Neural crest cell (in vitro differentiated cells): ENCODE data around the gene ZNF526. TPM values are rescaled to one million over a fixed set of nuclear protein-coding genes. Genes with fewer than 3 reads are reported as not detected.

Experiments
- DNase-seq: peaks from one replicate; pipeline ENCODE4 v3.0.0; 2021; ENCODE audit warnings: low read depth, mixed read lengths, low spot score
- H3K27ac Mint-ChIP-seq: one replicate; pipeline ENCODE4 v1.8.0; 2021; ENCODE audit warnings: mild to moderate bottlenecking, mixed read lengths; ENCODE audit not compliant: unreplicated experiment
- H3K27me3 Mint-ChIP-seq: 2 replicates; pipeline ENCODE4 v1.8.0; 2021; ENCODE audit warnings: low read depth, mild to moderate bottlenecking, mixed read lengths
- H3K36me3 Mint-ChIP-seq: 2 replicates; pipeline ENCODE4 v1.8.0; 2021; ENCODE audit warnings: low read depth, mild to moderate bottlenecking, mixed read lengths
- H3K4me1 Mint-ChIP-seq: 2 replicates; pipeline ENCODE4 v1.8.0; 2021; ENCODE audit warnings: mixed read lengths
- H3K4me3 Mint-ChIP-seq: one replicate; pipeline ENCODE4 v1.8.0; 2021; ENCODE audit warnings: mild to moderate bottlenecking, mixed read lengths
- H3K9me3 Mint-ChIP-seq: 2 replicates; pipeline ENCODE4 v1.8.0; 2021; ENCODE audit warnings: mixed read lengths
- total RNA-seq: library from RNA; stranded (reverse); gene quantifications from 2 replicates; pipeline ENCODE4 v1.2.1, GENCODE V29; 2021
- TF ChIP-seq, protein P1 (sequence below): fragments of 200-600 bp; sonication (generic); conservative IDR thresholded peaks from 2 replicates; pipeline ENCODE4 v1.5.0; 2021; ENCODE audit warnings: antibody characterized with exemption, mild to moderate bottlenecking

Gene ZNF526
- total RNA-seq, 1 donor from 2014 or later: 24.2 TPM

DNA sequence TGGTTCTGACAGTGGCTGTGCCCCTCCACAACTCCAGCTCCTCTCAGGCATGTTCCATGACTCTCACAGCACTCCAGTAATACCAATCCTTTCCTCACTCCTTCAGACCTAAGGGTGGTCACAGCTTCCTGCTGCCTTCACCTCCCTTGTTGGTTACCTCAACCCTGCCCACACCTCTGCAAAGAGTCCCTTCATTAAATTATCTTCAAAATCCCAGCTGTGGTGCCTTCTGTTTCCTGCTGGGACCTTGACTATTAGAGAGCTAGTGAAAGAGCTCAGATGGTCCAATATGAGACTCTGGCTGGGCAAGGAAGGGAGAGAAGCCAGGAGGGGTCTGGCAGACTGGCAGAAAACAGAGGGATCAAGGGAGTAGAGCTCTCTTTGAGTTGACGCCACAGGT is 28.8 kb upstream of the ZNF526 start:
- no peaks in the 10 kb centered on the region for H3K36me3 Mint-ChIP-seq
- H3K4me1 Mint-ChIP-seq: no peaks in the 10 kb centered on the region
- no peak for DNase-seq
- H3K27me3 Mint-ChIP-seq: peaks cover 70% of the 10 kb centered on the region
- H3K9me3 Mint-ChIP-seq: no peaks in the 10 kb centered on the region
- TF ChIP-seq, protein P1, sequence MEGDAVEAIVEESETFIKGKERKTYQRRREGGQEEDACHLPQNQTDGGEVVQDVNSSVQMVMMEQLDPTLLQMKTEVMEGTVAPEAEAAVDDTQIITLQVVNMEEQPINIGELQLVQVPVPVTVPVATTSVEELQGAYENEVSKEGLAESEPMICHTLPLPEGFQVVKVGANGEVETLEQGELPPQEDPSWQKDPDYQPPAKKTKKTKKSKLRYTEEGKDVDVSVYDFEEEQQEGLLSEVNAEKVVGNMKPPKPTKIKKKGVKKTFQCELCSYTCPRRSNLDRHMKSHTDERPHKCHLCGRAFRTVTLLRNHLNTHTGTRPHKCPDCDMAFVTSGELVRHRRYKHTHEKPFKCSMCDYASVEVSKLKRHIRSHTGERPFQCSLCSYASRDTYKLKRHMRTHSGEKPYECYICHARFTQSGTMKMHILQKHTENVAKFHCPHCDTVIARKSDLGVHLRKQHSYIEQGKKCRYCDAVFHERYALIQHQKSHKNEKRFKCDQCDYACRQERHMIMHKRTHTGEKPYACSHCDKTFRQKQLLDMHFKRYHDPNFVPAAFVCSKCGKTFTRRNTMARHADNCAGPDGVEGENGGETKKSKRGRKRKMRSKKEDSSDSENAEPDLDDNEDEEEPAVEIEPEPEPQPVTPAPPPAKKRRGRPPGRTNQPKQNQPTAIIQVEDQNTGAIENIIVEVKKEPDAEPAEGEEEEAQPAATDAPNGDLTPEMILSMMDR: no peak
- no peak overlapping the region for H3K27ac Mint-ChIP-seq
- no peak overlapping the region for H3K4me3 Mint-ChIP-seq

DNA sequence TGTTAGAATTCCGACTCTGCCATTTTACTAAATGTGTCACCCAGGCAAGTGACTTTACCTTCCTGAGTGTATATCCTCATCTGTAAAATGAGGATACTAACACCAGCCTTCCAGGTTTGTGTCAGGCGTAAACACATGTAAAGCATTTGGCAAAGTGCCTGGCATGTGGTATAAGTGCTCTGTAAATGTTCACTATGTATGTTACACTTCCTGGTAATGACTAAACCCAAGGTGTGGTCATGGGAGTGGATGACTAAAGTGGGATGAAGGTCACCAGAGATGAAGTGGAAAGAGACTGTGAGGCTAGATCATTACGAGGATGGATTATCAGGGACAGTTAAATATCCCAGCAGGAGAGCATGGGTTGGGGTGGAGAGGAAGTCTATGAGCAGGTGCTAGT is 28.3 kb upstream of the ZNF526 start:
- Mint-ChIP-seq H3K36me3 (no peaks in the 10 kb centered on the region), H3K27me3 (peaks cover 65% of the 10 kb centered on the region), H3K4me3 (no peak overlapping the region), H3K9me3 (no peaks in the 10 kb centered on the region), H3K4me1 (no peaks in the 10 kb centered on the region), H3K27ac (no peak overlapping the region)
- TF ChIP-seq, protein P1: no peak
- no peak for DNase-seq

DNA sequence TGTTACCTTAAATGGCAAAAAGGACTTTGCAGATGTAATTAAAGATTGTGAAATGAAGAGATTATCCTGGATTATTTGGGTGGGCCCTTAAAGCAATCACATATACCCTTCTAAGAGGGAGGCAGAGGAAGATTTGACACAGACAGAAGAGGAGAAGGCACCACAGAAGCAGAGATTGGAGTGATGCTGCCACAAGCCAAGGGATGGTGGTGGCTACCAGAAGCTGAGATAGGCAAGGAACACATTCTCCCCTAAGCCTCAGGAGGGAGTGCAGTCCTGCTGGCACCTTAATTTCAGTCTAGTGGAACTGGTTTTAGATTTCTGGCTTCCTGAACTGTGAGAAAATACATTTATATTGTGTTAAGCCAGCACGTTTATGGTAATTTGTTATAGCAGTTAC is 26.8 kb upstream of the ZNF526 start:
- no peak for DNase-seq
- Mint-ChIP-seq H3K36me3 (no peaks in the 10 kb centered on the region), H3K27ac (no peak overlapping the region), H3K9me3 (no peaks in the 10 kb centered on the region), H3K4me3 (no peak overlapping the region), H3K27me3 (peaks cover 57% of the 10 kb centered on the region), H3K4me1 (no peaks in the 10 kb centered on the region)
- TF ChIP-seq, protein P1: no peak

DNA sequence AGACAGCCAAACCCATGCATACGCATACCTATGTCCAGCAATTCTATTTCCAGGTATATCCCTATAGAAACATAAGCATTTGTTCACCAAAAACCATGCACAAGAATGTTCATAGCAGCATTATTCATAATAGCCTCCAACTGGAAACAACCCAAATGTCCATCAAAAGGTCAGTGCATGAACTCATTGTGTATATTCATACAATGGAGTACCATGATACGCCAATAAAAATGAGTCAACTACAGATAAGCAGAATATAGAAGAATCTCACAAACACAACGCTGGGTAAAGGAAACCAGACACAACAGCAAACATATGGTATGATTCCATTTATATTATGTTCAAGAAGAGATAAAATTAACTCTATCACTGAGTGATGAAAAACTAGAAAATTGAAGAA is 26.4 kb upstream of the ZNF526 start:
- Mint-ChIP-seq H3K4me1 (no peaks in the 10 kb centered on the region), H3K27ac (no peak overlapping the region), H3K27me3 (peaks cover 56% of the 10 kb centered on the region), H3K9me3 (no peaks in the 10 kb centered on the region), H3K4me3 (no peak overlapping the region), H3K36me3 (no peaks in the 10 kb centered on the region)
- TF ChIP-seq, protein P1: no peak
- DNase-seq: no peak

DNA sequence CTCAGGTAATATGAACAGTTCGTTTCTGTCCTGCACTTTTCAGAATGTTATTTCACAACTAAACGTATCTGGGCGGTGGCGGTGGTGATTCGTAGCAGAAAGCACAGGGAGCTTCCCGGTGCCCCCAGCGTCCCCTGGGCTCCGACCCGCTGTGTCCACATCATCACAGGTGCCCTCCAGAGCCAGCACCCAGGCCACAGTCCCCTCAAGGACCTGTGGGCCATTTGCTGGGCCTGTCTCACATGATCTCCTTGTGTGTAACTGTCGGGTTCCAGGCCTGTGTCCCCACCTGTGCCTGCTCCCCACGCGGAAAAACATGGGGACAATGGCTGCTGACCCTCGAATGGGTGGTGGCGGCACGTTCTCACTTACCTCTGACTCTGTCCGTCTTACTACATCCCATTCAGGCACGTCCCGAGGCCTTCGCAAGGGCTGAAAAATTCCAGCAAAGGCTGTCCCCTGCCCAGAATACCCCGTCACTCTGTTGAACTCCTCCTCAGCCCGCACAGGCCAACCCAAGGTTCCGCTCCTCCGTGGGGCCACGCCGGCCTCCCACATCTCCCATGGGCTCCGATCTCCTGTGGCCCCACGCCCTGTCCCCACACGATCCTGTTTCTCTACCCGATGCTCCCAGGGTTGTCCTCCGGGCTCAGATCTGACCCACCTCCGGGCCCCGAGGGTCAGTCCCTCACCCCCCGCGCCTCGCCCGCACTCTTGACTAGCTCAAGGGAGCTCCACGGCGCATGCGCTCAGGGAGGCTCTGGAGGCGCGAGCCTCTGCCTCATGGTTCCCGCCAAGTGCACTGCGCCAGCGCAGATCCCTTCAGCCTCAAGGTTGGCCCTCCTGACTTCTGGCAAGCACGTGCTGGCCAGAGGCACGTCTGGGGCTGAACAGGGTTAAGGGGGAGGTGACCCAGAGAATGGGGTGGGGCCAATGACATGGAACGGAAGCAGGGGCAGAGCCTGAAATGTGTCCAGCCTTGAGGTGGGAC is 23.8 kb upstream of the ZNF526 start:
- Mint-ChIP-seq H3K9me3 (no peaks in the 10 kb centered on the region), H3K4me1 (no peaks in the 10 kb centered on the region), H3K27me3 (peaks cover 32% of the 10 kb centered on the region), H3K27ac (peak overlapping the region; percentile 50), H3K36me3 (no peaks in the 10 kb centered on the region), H3K4me3 (no peak overlapping the region)
- no peak for DNase-seq
- TF ChIP-seq, protein P1: no peak
